HG03378 (cell line): ENCODE data around the gene LEF1.
"Not testable (repeated sequence)": the region's sequence is repeated elsewhere in the genome, so short reads cannot be mapped to it uniquely, and the experiment has no call there.

Experiments used
- ATAC-seq: cut with Tn5 transposase; IDR thresholded peaks from one replicate; pipeline ENCODE4 v1.9.1; 2021; ENCODE audit warnings: mild to moderate bottlenecking, moderate library complexity; ENCODE audit not compliant: unreplicated experiment

LEF1 gene

GRCh38 chr4:108070775-108071174 lies 98.0 kb downstream of the LEF1 start:
- no peak for ATAC-seq

DNA sequence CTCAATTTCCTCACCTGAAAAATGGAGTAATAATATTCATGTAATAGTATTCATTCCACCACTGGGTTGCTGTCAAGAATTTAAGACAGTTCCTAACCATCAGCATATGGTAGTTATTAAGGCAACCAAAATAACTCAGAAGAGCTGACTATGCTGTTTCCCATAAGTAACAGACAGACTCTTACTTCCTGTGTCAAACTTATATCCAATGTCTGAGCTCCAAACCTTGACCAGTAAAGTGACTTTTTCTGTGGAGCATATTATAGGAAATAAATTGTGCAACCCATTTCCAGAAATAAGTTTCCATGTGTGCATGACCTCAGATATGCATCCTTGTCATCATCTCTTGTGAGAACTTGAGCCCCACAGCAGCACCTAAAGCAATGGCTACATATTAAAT lies 100.3 kb downstream of the LEF1 start:
- no peak for ATAC-seq

DNA sequence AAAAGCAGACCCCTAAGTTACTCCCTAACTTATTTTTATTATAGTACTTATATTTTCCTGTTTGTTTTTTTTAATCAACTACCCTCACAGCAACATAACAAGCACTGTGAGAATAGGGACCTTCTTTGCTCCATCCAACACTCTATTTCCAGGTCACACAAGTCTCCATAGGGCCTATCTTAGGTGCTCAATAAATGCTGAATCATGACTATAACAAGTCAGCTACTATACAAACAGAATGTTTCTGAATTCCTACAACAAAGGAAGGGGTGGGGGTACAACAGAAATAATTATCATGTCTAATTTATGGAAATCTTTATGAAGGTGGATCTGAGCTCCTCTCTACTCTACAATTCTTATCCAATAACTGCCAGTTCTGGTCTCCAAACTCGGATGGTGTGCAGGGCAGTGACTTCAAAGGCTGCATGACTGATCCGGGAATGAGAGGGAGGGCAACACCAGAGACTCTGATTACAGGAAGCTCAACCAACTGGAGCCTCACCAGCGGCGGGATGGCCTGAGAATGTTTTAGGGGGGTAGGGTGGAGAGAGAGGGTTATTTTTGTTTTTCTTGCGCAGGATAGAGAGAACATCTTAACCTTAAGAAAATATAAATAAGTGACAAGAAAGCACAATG lies 107.9 kb downstream of the LEF1 start:
- no peak for ATAC-seq

DNA sequence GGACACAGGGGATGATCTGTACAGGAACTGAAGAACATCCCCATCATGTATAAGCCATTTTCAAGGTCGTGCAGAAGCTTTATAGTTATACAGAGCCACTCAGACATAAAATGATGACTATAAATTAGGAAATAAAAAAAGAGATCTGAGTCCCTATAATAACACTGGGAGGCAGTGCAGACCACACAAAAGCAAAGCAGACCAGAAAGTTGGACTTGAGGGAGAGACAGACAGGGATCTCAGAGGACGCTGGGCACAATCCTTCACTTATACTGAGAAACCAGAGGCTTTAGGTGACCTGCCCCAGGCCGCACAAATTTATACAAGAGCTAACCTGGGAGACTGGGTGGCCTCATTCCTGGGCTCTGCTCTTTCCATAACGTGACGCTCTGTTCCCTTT lies 108.6 kb downstream of the LEF1 start:
- no peak for ATAC-seq

DNA sequence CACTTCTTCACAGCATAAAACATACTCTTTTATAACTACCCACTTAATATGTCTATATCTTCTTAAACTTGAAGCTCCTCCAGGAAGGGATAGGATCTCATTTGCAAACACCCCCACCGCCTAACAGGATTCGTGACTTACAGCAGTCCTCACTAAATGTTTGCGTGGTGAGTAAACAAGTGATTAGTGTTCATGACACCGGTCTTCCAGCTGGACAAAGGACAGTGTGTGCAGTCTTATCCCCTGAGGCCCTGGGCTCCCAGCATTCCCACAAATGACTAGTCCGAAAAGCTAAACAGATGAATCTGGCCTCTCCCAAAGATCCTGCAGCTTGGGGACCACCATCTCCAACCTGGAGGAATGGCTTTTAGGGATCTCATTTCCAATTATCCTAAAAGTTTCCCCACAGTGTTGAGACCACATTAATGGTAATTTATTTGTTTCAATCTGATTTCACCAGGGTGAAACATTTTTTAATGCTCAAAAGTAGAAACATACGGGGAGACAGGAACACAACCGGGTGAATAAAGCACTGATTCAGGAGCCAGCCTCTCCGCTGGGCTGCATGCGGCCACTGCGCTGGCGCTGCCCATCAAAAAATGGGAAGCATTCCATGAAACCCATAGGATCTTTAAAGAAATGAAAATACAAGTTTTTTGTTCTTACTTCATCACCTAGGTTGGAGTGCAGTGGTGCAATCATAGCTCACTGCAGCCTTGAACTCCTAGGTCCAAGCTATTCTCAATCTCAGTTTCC lies 109.9 kb downstream of the LEF1 start:
- ATAC-seq, result no peak

DNA sequence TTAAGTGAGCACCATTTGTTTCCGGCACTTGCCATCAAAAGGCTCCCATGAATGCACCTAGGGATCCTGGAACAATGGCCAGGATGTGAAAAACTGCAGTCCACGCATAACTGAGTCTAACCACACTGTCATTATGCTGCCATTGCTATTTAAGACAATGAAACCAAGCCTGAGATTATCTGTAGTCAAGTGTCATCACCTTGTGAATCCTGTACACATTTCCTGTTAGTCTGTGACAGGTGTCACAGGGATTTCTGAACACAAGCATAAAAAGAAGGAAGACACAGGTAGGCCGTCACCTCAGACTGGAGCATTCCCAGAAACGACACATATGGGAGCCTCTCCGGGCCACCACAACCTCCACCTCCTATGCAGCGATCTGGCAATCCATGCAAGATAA lies 112.3 kb downstream of the LEF1 start:
- no peak for ATAC-seq

DNA sequence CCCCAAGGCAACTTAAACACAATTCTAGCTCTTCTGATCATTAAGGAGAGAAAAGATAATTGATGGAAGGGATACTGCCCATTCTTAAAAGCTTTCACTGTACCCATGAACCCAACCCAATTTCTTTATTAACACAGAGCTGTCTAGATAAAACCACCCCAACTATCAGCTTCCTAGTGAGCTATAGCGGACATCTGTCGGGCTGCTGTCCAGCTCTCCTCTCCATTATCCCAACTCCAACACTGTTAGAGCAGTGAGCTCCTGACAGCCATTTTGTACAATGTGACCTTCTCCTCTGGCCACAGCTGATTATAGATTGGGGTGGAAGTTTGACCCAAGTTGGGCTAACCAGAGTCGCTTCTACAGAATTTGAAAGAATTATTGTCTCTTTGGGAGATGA lies 112.9 kb downstream of the LEF1 start:
- ATAC-seq, result no peak

DNA sequence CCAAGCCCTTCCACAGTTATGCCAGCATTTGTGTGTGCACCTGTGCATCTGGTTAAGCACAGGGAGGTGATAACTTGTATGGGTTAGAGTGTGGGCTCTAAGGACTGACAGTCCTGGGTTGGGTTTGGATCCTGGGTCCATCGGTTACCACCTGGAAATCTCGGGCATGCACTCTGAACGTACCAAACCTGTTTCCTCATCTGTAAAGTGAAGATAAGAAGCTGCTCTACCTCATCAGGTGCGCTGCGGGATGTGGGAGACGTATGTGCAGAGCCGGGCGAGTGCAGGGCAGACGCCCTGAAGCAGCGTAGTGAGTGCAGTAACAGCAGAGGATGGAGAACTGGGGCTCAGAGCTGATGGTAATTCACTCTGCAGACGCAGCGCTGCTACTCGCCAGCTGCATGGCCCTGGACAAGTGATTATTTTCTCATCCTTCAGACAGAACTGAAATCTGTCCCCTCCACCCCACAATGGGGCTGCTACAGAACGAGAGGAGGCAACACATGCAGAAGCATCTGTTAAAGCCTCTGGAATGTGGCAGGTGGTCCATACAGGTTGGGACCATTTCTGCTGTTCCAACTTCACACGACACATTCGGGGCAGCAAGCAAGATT lies 114.6 kb downstream of the LEF1 start:
- ATAC-seq, result no peak

- ATAC-seq, result peak; percentile 98
Observed at GRCh38 chr4:108053251-108053711, 115.5 kb downstream of the LEF1 start.

DNA sequence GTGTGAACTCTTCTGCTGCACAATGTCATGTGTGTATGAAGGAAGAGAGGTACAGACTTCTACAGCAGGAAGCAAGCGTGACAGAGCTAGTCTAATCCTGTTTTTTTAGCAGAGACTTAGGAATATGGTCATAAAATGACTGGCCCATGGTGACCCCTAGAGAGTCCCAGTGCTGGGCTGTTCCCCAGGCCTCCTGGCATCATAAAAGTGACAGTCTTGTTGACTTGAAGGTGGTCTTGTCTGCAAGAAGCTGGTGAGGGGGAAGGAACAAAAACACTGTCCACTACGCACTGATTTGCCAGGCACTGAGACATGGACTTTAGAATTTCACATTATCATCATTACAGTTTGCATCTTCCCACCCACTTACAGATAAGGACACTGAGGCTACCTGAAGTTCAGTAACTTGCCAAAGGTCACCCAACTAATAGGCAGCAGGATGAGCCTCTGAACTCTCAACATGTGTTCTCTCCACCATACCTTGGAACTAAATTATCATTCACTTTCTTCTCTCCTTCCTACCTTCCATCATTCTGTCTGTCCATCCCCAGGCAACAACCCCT lies 116.1 kb downstream of the LEF1 start:
- peak; percentile 24 for ATAC-seq

GRCh38 chr4:108051343-108051742 lies 117.4 kb downstream of the LEF1 start:
- no peak for ATAC-seq

- not testable (repeated sequence) for ATAC-seq
Observed at GRCh38 chr4:108050166-108051111, 118.3 kb downstream of the LEF1 start.

GRCh38 chr4:108049406-108049805 lies 119.3 kb downstream of the LEF1 start:
- no peak for ATAC-seq

- no peak for ATAC-seq
Observed at GRCh38 chr4:108048997-108049396, 119.7 kb downstream of the LEF1 start.

GRCh38 chr4:108048157-108048556 lies 120.6 kb downstream of the LEF1 start:
- ATAC-seq, result no peak

DNA sequence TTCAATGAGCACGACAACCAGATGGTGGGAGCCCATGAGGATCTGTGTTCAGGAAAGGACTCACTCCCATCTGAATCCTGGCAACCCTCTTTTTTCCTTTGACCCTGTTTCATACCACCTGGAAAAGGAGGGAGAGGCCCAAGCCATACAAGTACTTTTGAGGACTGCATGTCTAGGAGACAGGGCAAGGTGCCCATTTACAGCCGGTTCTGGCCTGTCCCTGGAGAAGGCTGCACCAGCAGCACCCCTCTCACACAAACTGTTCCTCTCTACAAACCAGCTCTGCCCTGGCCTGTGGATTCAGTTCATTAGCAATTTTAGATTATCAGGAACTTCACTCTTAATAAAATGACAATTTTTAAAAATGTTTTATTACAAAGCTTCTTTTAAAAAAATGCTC lies 121.5 kb downstream of the LEF1 start:
- ATAC-seq, result no peak

DNA sequence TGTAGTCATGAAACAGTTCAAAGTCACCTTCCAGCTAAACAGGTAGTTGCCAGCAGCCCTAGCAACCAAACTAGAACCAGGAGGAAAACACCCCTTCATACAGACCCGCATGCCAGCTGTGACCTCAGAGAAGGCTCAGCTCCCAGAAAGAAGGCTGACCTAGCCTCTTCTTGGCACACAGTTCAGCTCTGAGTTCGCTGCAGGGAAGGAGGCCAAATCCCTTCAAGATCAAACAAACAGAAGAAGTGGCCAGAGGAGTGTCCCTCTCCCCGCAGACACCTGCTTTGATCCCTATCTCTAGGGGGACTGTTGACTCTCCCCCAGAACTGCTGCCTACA lies 123.1 kb downstream of the LEF1 start:
- ATAC-seq, result no peak

- ATAC-seq, result no peak
Observed at GRCh38 chr4:108044951-108045686, 123.6 kb downstream of the LEF1 start.

DNA sequence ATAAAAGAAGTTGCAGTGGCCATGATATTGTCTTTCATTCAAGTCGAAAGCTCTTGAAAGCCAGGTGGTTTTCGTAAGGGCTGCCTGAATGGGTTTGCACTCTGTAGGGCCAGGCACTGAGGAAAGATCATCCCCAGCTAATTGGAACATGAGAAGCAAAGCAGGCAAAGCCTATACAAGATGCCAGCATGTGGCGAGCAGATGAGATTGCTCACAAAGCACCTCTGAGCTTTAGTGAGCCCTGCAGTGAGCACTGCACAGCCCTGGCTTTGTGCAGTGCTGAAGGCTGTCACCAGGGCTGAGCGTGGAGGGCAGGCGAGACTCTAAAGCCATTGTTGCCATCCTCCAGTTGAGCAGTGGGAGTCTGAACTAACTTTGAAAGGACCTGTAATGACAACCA lies 125.2 kb downstream of the LEF1 start:
- ATAC-seq, result no peak

GRCh38 chr4:108042927-108043326 lies 125.8 kb downstream of the LEF1 start:
- no peak for ATAC-seq
